Fibroblast of skin of left biceps (primary cell): ENCODE measurements around the gene CTTNBP2NL.
"Not testable (repeated sequence)": the region's sequence is repeated elsewhere in the genome, so short reads cannot be mapped to it uniquely, and the experiment has no call there.

Source experiments
- DNase-seq, 2 experiments: peaks; one replicate each; pipeline ENCODE4 v3.0.0-alpha.2; 2013; ENCODE audit warnings: low read depth in 2 of 2

Gene CTTNBP2NL

DNA sequence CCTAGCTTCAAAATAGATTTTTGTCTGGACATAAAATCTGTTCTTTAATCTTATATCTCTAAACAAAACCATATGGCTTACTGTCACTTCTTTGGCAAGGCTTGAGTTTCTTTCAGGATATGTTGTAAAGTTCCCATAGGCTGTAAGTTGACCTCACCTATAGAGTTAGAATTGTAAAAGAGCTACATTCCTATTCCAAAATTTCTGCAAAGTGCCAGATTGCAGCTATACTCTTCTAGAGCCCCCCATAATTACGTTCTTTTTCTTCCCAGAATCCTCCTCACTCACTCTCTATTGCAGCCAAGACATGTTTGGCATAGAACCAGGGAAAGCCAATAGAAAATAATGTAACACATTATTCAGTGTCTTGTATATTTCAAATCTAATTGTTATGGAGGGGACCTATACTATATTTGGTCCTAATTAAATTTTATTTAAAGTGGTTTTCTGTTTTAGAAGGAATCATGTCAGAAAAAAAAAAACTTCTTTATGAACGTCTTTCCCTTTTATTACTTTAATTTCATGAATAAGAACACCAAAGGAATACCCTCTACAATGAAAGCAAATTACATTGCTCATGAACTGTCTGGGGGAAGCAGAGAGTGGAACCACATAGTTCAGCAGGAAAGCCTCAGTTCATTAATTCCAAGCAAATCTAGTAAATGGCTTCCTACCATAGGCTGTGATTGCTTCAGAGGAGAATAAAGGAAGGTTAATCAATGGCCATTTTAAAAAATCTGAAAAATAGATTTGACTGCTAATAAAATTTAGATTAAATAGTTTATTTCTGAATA lies 22.3 kb downstream of the CTTNBP2NL start:
- no peak for DNase-seq

DNA sequence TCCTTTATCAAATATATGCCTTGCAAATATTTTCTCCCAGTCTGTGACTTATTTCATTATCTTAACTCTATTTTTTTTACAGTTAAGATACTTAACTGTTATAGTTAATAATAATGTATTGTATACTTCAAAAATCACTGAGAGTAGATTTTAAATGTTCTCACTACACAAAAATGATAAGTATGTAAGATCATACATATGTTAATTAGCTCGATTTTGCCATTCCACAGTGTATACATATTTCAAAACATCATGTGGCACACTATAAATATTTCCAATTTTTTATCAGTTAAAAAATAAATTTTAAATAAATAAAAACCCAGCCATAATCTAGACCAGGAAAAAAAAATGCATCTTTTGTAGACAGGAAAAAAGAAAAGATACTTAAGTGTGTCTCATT lies 27.2 kb downstream of the CTTNBP2NL start:
- DNase-seq = no peak

DNA sequence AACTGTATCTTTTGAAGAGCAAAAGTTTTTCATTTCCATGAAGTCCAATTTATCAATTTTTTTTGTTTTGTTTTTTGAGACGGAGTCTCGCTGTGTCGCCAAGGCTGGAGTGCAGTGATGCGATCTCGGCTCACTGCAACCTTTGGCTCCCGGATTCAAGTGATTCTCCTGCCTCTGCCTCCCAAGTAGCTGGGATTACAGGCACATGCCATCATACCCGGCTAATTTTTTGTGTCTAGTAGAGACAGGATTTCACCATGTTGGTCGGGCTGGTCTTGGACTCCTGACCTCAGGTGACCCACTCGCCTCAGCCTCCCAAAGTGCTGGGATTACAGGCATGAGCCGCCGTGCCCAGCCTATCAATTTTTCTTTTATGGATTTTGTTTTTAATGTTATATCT lies 27.7 kb downstream of the CTTNBP2NL start:
- not testable (repeated sequence) for DNase-seq

DNA sequence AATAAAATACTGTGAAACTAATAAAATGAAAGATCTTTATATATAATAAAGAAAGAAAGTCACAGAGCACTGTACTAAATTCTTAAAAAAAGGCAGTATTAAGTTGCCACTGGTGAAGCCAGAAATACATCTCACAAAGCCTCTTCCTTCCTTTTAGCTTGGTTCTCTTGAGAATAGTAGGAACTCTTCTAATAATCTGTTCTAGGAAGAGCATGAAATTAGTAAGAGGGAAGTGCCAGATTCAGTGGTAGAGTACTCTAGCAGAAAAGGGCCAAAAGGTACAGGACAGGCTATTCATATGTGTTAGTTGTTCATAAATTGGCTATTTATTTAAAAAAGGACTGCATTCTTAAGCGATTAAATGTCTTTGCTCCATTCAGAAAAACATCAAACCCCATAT lies 33.7 kb downstream of the CTTNBP2NL start:
- DNase-seq = no peak

GRCh38 chr1:112431038-112431437 lies 35.0 kb downstream of the CTTNBP2NL start:
- DNase-seq = no peak

GRCh38 chr1:112435448-112435847 lies 39.4 kb downstream of the CTTNBP2NL start:
- DNase-seq = no peak

DNA sequence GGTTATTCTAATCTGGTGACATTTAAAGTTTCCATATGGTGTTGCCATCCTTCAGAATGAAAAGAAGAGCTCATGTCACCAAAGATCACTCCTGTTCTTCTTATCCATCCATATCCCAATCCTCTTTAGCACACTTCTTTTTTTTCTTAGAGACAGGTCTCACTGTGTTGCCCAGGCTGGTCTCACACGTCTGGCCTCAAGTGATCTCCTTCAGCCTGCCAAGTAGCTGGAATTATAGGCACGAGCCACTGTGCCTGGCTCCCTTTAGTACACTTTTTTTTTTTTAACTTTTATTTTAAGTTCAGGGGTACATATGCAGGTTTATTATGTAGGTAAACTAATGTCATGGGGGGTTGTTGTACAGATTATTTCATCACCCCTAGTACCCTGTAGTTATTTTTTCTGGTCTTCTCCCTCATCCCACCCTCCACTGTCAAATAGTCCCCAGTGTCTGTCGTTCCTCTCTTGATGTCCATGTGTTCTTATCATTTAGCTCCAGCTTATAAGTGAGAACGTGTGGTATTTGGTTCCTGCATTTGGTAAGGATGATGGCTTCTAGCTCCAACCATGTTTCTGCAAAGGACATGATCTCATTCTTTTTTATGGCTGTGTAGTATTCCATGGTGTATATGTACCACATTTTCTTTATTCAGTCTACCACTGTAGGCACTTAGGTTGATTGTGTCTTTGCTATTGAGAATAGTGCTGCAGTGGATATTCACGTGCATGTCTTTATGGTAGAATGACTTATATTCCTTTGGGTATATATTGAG lies 40.6 kb downstream of the CTTNBP2NL start:
- no peak for DNase-seq

DNA sequence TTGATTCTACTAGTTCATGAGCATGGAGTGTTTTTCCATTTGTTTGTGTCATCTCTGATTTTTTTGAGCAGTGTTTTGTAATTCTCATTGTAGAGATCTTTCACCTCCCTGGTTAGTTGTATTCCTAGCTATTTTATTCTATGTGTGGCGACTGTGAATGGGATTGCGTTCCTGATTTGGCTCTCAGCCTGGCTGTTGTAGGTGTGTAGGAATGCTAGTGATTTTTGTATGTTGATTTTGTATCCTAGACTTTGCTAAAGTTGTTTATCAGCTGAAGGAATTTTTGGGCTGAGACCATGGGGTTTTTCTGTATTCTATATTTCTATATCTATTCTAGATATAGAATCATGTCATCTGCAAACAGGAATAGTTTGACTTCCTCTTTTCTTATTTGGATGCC lies 42.1 kb downstream of the CTTNBP2NL start:
- DNase-seq = not testable (repeated sequence)

- DNase-seq = no peak
Observed at GRCh38 chr1:112439592-112439991, 43.6 kb downstream of the CTTNBP2NL start.

DNA sequence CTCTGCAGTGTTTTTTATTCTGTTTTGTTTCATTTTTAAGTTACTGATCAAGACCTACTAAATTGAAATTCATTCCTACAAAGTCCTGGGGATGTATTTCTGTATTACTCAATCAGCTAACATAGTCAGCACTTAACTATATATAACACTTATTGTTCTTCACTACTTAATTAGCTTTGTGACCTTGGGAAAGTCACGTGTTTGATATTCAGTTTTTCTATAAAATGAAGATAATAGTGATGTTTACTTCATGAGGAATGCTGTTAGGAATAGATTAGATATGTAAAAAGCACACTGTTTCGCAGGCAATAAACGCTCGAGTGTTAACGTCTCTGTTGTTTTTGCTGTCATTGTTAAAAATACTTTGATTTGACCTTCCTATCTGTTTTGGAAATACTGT lies 44.6 kb downstream of the CTTNBP2NL start:
- no peak for DNase-seq

DNA sequence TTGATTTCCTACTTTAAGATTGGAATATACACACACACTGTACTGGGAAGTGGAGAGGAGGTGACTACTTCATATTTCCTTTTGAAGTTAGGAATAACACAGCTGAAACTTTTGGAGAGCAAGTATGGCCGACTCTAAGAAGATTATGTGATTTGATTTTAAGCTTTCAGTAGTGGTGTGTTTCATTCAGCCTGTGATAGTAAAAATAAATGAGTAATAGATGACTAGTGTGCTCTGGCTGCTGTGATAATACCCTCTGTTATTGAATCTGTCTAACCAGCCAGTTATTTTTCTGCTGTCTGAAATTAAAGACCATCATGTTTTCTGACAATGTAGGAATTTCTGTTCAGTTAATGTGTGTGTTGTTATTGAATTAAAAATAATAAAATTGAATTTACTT lies 48.3 kb downstream of the CTTNBP2NL start:
- DNase-seq = no peak

- DNase-seq = no peak
Observed at GRCh38 chr1:112445596-112445995, 49.6 kb downstream of the CTTNBP2NL start.

DNA sequence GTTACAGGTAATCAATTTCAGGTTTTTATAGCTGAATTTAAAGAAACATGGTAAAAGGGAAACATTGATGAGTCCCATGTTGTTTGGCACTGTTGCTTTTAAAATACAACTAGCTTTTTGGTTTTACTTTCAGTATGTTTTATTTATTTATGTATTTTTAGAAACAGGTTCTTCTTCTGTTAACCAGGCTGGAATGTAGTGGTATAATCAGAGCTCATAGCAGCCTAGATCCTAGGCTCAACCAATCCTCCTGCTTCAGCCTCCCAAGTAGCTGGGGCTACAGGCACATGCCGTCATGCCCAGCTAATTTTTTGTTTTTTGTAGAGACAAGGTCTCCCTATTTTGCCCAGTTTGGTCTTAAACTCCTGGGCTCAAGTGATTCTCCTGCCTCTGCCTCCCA lies 50.4 kb downstream of the CTTNBP2NL start:
- DNase-seq = no peak

- no peak for DNase-seq
Observed at GRCh38 chr1:112448904-112449629, 53.1 kb downstream of the CTTNBP2NL start.

DNA sequence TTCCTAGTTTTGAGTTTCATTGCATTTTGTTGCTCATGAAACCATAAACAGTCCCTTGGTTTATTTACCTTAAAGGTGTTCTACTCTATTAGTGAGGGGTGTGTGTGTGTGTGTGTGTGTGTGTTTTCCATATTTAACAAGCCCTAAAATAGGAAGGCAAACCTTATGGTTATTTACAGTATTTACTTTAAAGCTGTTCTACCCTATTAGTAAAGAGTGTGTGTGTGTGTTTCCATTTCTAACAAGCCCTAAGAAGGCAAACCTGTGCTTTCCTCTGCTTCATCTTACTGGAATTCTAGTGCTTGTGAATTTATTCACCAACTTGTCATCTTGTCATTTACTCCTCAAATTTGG lies 53.6 kb downstream of the CTTNBP2NL start:
- no peak for DNase-seq

- DNase-seq = no peak
Observed at GRCh38 chr1:112450773-112451172, 54.8 kb downstream of the CTTNBP2NL start.

- DNase-seq = not testable (repeated sequence)
Observed at GRCh38 chr1:112451301-112451700, 55.3 kb downstream of the CTTNBP2NL start.

- no peak for DNase-seq
Observed at GRCh38 chr1:112453876-112454275, 57.9 kb downstream of the CTTNBP2NL start.

- no peak for DNase-seq
Observed at GRCh38 chr1:112454316-112454715, 58.3 kb downstream of the CTTNBP2NL start.

DNA sequence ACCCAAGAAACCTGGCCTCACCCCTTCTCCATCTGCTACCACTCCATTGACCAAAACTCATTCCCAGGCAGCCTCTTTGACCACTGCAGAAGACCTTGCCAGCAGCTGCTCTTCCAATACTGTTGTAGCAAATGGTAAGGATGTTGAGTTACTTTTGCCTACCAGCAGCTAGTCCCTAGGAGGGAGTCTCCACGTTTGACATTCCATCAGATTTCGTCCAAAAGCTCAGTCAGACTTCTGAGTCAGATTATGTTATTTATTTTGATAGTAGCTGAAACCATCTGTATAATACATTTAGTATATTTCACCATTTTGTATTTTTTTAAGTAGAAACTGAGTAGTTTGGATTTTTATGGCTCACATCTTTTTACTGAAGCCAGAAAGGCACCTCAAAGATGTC lies 61.2 kb downstream of the CTTNBP2NL start:
- DNase-seq = no peak

DNA sequence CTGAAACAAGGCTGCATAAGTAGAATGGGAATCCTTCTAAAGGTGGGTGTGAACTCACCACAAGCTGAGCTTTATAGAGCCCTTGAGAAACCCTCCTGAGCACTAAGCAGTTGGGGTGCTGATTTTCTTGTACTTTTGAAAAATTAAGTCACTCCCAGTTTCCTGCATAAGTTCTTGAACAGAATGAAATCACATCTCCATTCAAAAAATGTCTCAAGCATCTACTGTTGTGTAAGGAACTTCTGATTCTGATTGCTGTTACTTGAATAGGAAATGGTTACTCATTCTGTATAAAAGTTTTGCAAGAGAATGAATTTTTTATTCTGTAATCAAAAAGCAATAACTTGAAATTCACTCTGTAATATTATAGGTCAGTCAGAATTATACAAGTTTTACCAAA lies 61.9 kb downstream of the CTTNBP2NL start:
- no peak for DNase-seq

- no peak for DNase-seq
Observed at GRCh38 chr1:112458756-112459155, 62.7 kb downstream of the CTTNBP2NL start.

GRCh38 chr1:112460615-112461014 lies 64.6 kb downstream of the CTTNBP2NL start:
- DNase-seq = no peak
